Adipocyte (in vitro differentiated cells): ENCODE measurements around the gene VPS37C.

Experiments
- DNase-seq: peaks from one replicate; pipeline ENCODE4 v3.0.0-alpha.2; 2015; ENCODE audit warnings: low read depth
- H3K27me3 ChIP-seq: replicated peaks from 2 replicates; pipeline ENCODE4 v1.7.0; 2013; ENCODE audit warnings: mild to moderate bottlenecking, low read length, moderate library complexity; ENCODE audit not compliant: control insufficient read depth, insufficient read depth
- H3K36me3 ChIP-seq: 2 replicates; pipeline ENCODE4 v1.7.0; 2013; ENCODE audit warnings: low read length, mild to moderate bottlenecking, moderate library complexity; ENCODE audit not compliant: control insufficient read depth, insufficient read depth, severe bottlenecking
- H3K4me1 ChIP-seq: 2 replicates; pipeline ENCODE4 v1.7.0; 2013; ENCODE audit warnings: mild to moderate bottlenecking, low read length, moderate library complexity; ENCODE audit not compliant: control insufficient read depth, insufficient read depth
- H3K4me3 ChIP-seq: 2 replicates; pipeline ENCODE4 v1.7.0; 2013; ENCODE audit warnings: mild to moderate bottlenecking, low read length, moderate library complexity
- H3K9ac ChIP-seq: 2 replicates; pipeline ENCODE4 v1.7.0; 2013; ENCODE audit warnings: mild to moderate bottlenecking, low read length, moderate library complexity
- H3K9me3 ChIP-seq: 2 replicates; pipeline ENCODE4 v1.7.0; 2013; ENCODE audit warnings: mild to moderate bottlenecking, low read length, moderate library complexity; ENCODE audit not compliant: control insufficient read depth

Gene VPS37C

GRCh38 chr11:61152816-61153592 lies 8.2 kb downstream of the VPS37C start:
- Histone ChIP-seq H3K27me3 (no peaks in the 10 kb centered on the region), H3K9ac (peak overlapping the region; percentile 61), H3K4me3 (peak overlapping the region; percentile 25), H3K36me3 (peaks cover 4% of the 10 kb centered on the region), H3K4me1 (peaks cover 34% of the 10 kb centered on the region), H3K9me3 (peaks cover 12% of the 10 kb centered on the region)
- DNase-seq: peak; percentile 75

GRCh38 chr11:61151545-61152252 lies 9.5 kb downstream of the VPS37C start:
- Histone ChIP-seq H3K9me3 (peaks cover 12% of the 10 kb centered on the region), H3K36me3 (no peaks in the 10 kb centered on the region), H3K4me1 (peaks cover 34% of the 10 kb centered on the region), H3K27me3 (no peaks in the 10 kb centered on the region), H3K4me3 (no peak overlapping the region), H3K9ac (no peak overlapping the region)
- DNase-seq: no peak

- no peaks in the 10 kb centered on the region for H3K36me3 ChIP-seq
- no peak for DNase-seq
- H3K27me3 ChIP-seq: no peaks in the 10 kb centered on the region
- H3K4me1 ChIP-seq: peaks cover 34% of the 10 kb centered on the region
- no peak overlapping the region for H3K9ac ChIP-seq
- H3K9me3 ChIP-seq: peaks cover 12% of the 10 kb centered on the region
- no peak overlapping the region for H3K4me3 ChIP-seq
Measured at GRCh38 chr11:61150706-61151544, 10.3 kb downstream of the VPS37C start.

- DNase-seq: no peak
- H3K27me3 ChIP-seq: no peaks in the 10 kb centered on the region
- no peak overlapping the region for H3K9ac ChIP-seq
- peaks cover 34% of the 10 kb centered on the region for H3K4me1 ChIP-seq
- no peaks in the 10 kb centered on the region for H3K36me3 ChIP-seq
- H3K9me3 ChIP-seq: peaks cover 6% of the 10 kb centered on the region
- H3K4me3 ChIP-seq: no peak overlapping the region
Measured at GRCh38 chr11:61149624-61150615, 11.3 kb downstream of the VPS37C start.

DNA sequence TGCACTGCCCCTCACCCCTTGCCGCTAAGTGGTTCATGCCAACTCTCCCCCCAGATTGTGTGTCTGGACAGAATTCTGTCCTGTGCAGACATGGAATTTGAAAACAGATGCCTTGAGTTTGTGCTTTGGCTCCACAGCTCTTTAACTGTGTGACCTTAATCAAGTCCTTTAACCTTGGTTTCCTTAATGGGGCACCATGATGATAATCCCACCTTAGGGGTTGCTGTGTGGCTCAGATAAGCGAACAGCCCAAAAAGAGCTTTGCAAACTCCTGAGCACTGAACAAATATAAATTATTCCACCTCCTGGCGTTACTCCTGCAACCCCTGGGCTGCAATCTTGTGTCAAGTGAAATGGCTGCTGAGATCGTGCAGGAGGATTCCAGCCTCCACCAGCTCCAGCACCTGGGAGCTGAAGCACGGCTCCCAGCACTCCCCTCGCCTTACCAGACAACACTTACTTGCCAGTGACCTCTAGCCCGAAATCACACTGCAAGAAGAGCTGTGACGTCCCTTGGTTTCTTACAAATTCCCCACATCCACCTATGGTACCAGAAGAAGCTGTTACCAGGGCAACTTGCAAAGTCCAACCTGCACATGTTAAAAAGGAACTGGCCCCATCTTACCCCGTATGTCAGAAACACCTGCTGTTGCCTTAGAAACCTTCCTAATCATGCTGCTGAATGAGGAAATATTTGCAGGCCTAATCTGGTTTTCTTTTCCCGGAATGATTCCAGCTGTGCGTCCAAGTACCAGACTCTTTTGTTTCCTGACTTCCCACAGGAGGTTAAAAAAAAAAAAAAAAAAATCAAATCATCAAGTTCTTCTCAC lies 13.2 kb downstream of the VPS37C start:
- Histone ChIP-seq H3K36me3 (no peaks in the 10 kb centered on the region), H3K9me3 (no peaks in the 10 kb centered on the region), H3K4me3 (no peak overlapping the region), H3K4me1 (peaks cover 20% of the 10 kb centered on the region), H3K9ac (no peak overlapping the region), H3K27me3 (no peaks in the 10 kb centered on the region)
- no peak for DNase-seq

- H3K36me3 ChIP-seq: no peaks in the 10 kb centered on the region
- no peak for DNase-seq
- peaks cover 13% of the 10 kb centered on the region for H3K4me1 ChIP-seq
- no peak overlapping the region for H3K4me3 ChIP-seq
- H3K27me3 ChIP-seq: no peaks in the 10 kb centered on the region
- H3K9ac ChIP-seq: no peak overlapping the region
- H3K9me3 ChIP-seq: no peaks in the 10 kb centered on the region
Measured at GRCh38 chr11:61147271-61147670, 14.0 kb downstream of the VPS37C start.

GRCh38 chr11:61146416-61146815 lies 14.8 kb downstream of the VPS37C start:
- H3K9ac ChIP-seq: no peak overlapping the region
- peaks cover 8% of the 10 kb centered on the region for H3K4me1 ChIP-seq
- H3K27me3 ChIP-seq: no peaks in the 10 kb centered on the region
- H3K36me3 ChIP-seq: no peaks in the 10 kb centered on the region
- DNase-seq: no peak
- no peaks in the 10 kb centered on the region for H3K9me3 ChIP-seq
- no peak overlapping the region for H3K4me3 ChIP-seq

GRCh38 chr11:61145228-61146005 lies 15.8 kb downstream of the VPS37C start:
- Histone ChIP-seq H3K36me3 (no peaks in the 10 kb centered on the region), H3K4me3 (no peak overlapping the region), H3K9me3 (no peaks in the 10 kb centered on the region), H3K27me3 (no peaks in the 10 kb centered on the region), H3K4me1 (peaks cover 8% of the 10 kb centered on the region), H3K9ac (no peak overlapping the region)
- no peak for DNase-seq

GRCh38 chr11:61144511-61145179 lies 16.6 kb downstream of the VPS37C start:
- H3K9ac ChIP-seq: no peak overlapping the region
- H3K4me1 ChIP-seq: peaks cover 6% of the 10 kb centered on the region
- no peak overlapping the region for H3K4me3 ChIP-seq
- H3K27me3 ChIP-seq: no peaks in the 10 kb centered on the region
- no peaks in the 10 kb centered on the region for H3K36me3 ChIP-seq
- H3K9me3 ChIP-seq: no peaks in the 10 kb centered on the region
- DNase-seq: no peak
